ENCODE measurements around the gene HTR3A. TPM values are rescaled to one million over a fixed set of nuclear protein-coding genes. Genes with fewer than 3 reads are reported as not detected.
"Not testable (repeated sequence)": the region's sequence is repeated elsewhere in the genome, so short reads cannot be mapped to it uniquely, and the experiment has no call there.

The HTR3A gene
- total and polyA plus RNA-seq, 7 experiments from 2014 or later: not detected

- H3K4me3 Mint-ChIP-seq: no peak overlapping the region
- CTCF ChIA-PET: no interaction called here
- no peaks in the 10 kb centered on the region for H3K36me3 Mint-ChIP-seq
Measured at GRCh38 chr11:113935858-113936257, 39.0 kb upstream of the HTR3A start.

GRCh38 chr11:113937918-113938317 lies 37.0 kb upstream of the HTR3A start:
- H3K36me3 ChIP-seq (ENCODE audit: control insufficient read depth in 2 of 3, insufficient read depth in 3 of 3, low read length in 3 of 3): no peaks in the 10 kb centered on the region
- no peak overlapping the region for H3K4me3 ChIP-seq (ENCODE audit: low read length)
- ChIA-PET CTCF (no interaction called here), POLR2A (no interaction called here)
- Mint-ChIP-seq H3K9me3 (peaks cover 0 to 2% (median 0%) of the 10 kb centered on the region in 11 donors), H3K36me3 (no peaks in the 10 kb centered on the region), H3K27ac (no peak overlapping the region), H3K4me1 (peaks cover 0 to 2% (median 0%) of the 10 kb centered on the region in 7 donors), H3K4me3 (no peak overlapping the region), H3K27me3 (peaks cover 3 to 16% (median 8%) of the 10 kb centered on the region in 5 donors)
- ATAC-seq (no peak), DNase-seq (no peak)
- no peaks in the 10 kb centered on the region for H3K9me3 ChIP-seq (ENCODE audit: control insufficient read depth in 2 of 3, low read length in 3 of 3)
- intact Hi-C loops (cut with micrococcal nuclease): no loop called here
- no peaks in the 10 kb centered on the region for H3K27me3 ChIP-seq (ENCODE audit: control insufficient read depth in 2 of 2, insufficient read depth in 2 of 2, low read length in 2 of 2)
- no peaks in the 10 kb centered on the region for H3K4me1 ChIP-seq (ENCODE audit: control insufficient read depth in 2 of 2, insufficient read depth in 2 of 2, low read length in 2 of 2)
- H3K27ac ChIP-seq (ENCODE audit: low read depth, low read length): no peak overlapping the region

More at GRCh38 chr11:113935858-113936257, 39.0 kb upstream of the HTR3A start:
- Mint-ChIP-seq H3K27ac (no peak overlapping the region), H3K9me3 (peaks cover 0 to 2% (median 0%) of the 10 kb centered on the region in 11 donors), H3K27me3 (peaks cover 3 to 26% (median 8%) of the 10 kb centered on the region in 5 donors), H3K4me1 (peaks cover 0 to 2% (median 0%) of the 10 kb centered on the region in 7 donors)
- Histone ChIP-seq H3K36me3 (ENCODE audit: control insufficient read depth in 2 of 3, insufficient read depth in 3 of 3, low read length in 3 of 3) (no peaks in the 10 kb centered on the region), H3K27ac (ENCODE audit: low read depth, low read length) (no peak overlapping the region), H3K4me1 (ENCODE audit: control insufficient read depth in 2 of 2, insufficient read depth in 2 of 2, low read length in 2 of 2) (no peaks in the 10 kb centered on the region), H3K27me3 (ENCODE audit: control insufficient read depth in 2 of 2, insufficient read depth in 2 of 2, low read length in 2 of 2) (no peaks in the 10 kb centered on the region), H3K4me3 (ENCODE audit: low read length) (no peak overlapping the region), H3K9me3 (ENCODE audit: control insufficient read depth in 2 of 3, low read length in 3 of 3) (no peaks in the 10 kb centered on the region)
- intact Hi-C loops (cut with micrococcal nuclease): no loop called here
- no peak for DNase-seq
- ATAC-seq: no peak
- POLR2A ChIA-PET: no interaction called here

GRCh38 chr11:113942256-113942655 lies 32.7 kb upstream of the HTR3A start:
- H3K27me3 ChIP-seq (ENCODE audit: control insufficient read depth in 2 of 2, insufficient read depth in 2 of 2, low read length in 2 of 2): no peaks in the 10 kb centered on the region
- H3K9me3 ChIP-seq (ENCODE audit: control insufficient read depth in 2 of 3, low read length in 3 of 3): no peaks in the 10 kb centered on the region
- Mint-ChIP-seq H3K4me1 (peaks cover 0 to 2% (median 0%) of the 10 kb centered on the region in 7 donors), H3K27me3 (peaks cover 0 to 14% (median 0%) of the 10 kb centered on the region in 5 donors), H3K9me3 (peaks cover 0 to 2% (median 0%) of the 10 kb centered on the region in 11 donors), H3K27ac (no peak overlapping the region), H3K4me3 (no peak overlapping the region), H3K36me3 (no peaks in the 10 kb centered on the region)
- intact Hi-C loops (cut with micrococcal nuclease): no loop called here
- no peak overlapping the region for H3K4me3 ChIP-seq (ENCODE audit: low read length)
- no peak overlapping the region for H3K27ac ChIP-seq (ENCODE audit: low read depth, low read length)
- H3K4me1 ChIP-seq (ENCODE audit: control insufficient read depth in 2 of 2, insufficient read depth in 2 of 2, low read length in 2 of 2): no peaks in the 10 kb centered on the region
- POLR2A ChIA-PET: no interaction called here
- ATAC-seq (no peak), DNase-seq (no peak)
- CTCF ChIA-PET: no interaction called here
- H3K36me3 ChIP-seq (ENCODE audit: control insufficient read depth in 2 of 3, insufficient read depth in 3 of 3, low read length in 3 of 3): no peaks in the 10 kb centered on the region

- H3K4me1 Mint-ChIP-seq; H3K9me3 ChIP-seq (ENCODE audit: control insufficient read depth in 2 of 3, low read length in 3 of 3); intact Hi-C loops (cut with micrococcal nuclease); H3K4me3 ChIP-seq (ENCODE audit: low read length); H3K4me3 Mint-ChIP-seq; H3K4me1 ChIP-seq (ENCODE audit: control insufficient read depth in 2 of 2, insufficient read depth in 2 of 2, low read length in 2 of 2); H3K27ac ChIP-seq (ENCODE audit: low read depth, low read length); H3K36me3 Mint-ChIP-seq; DNase-seq; H3K27me3 ChIP-seq (ENCODE audit: control insufficient read depth in 2 of 2, insufficient read depth in 2 of 2, low read length in 2 of 2); ATAC-seq; H3K36me3 ChIP-seq (ENCODE audit: control insufficient read depth in 2 of 3, insufficient read depth in 3 of 3, low read length in 3 of 3); H3K27ac Mint-ChIP-seq; POLR2A ChIA-PET; H3K9me3 Mint-ChIP-seq: not testable (repeated sequence)
- CTCF ChIA-PET: interaction anchor here (0.6 kb wide), 1 partner anchor 387 kb away, joined by 3 read pairs; no protein-coding TSS in a partner anchor
- H3K27me3 Mint-ChIP-seq: peaks cover 0 to 21% (median 8%) of the 10 kb centered on the region in 5 donors
Measured at GRCh38 chr11:113946162-113946561, 28.7 kb upstream of the HTR3A start.

- H3K9me3 Mint-ChIP-seq: no peaks in the 10 kb centered on the region
- no peak for ATAC-seq
- no peak overlapping the region for H3K4me3 ChIP-seq (ENCODE audit: low read length)
- ChIA-PET CTCF (no interaction called here), POLR2A (no interaction called here)
- no peaks in the 10 kb centered on the region for H3K4me1 ChIP-seq (ENCODE audit: control insufficient read depth in 2 of 2, insufficient read depth in 2 of 2, low read length in 2 of 2)
- H3K27ac ChIP-seq (ENCODE audit: low read depth, low read length): no peak overlapping the region
- H3K36me3 ChIP-seq (ENCODE audit: control insufficient read depth in 2 of 3, insufficient read depth in 3 of 3, low read length in 3 of 3): no peaks in the 10 kb centered on the region
- H3K4me3 Mint-ChIP-seq: no peak overlapping the region
- intact Hi-C loops (cut with micrococcal nuclease): no loop called here
- peaks cover 6 to 34% (median 21%) of the 10 kb centered on the region in 5 donors for H3K27me3 Mint-ChIP-seq
- no peaks in the 10 kb centered on the region for H3K36me3 Mint-ChIP-seq
- H3K9me3 ChIP-seq (ENCODE audit: control insufficient read depth in 2 of 3, low read length in 3 of 3): no peaks in the 10 kb centered on the region
- H3K27ac Mint-ChIP-seq: no peak overlapping the region
- DNase-seq: no peak
- no peaks in the 10 kb centered on the region for H3K27me3 ChIP-seq (ENCODE audit: control insufficient read depth in 2 of 2, insufficient read depth in 2 of 2, low read length in 2 of 2)
- peaks cover 0 to 6% (median 0%) of the 10 kb centered on the region in 7 donors for H3K4me1 Mint-ChIP-seq
Measured at GRCh38 chr11:113947994-113948393, 26.9 kb upstream of the HTR3A start.

GRCh38 chr11:113949891-113950290 lies 25.0 kb upstream of the HTR3A start:
- H3K27me3 ChIP-seq (ENCODE audit: control insufficient read depth in 2 of 2, insufficient read depth in 2 of 2, low read length in 2 of 2): no peaks in the 10 kb centered on the region
- no peak for ATAC-seq
- Mint-ChIP-seq H3K27ac (no peak overlapping the region), H3K9me3 (no peaks in the 10 kb centered on the region), H3K27me3 (peaks cover 12 to 44% (median 29%) of the 10 kb centered on the region in 5 donors), H3K36me3 (no peaks in the 10 kb centered on the region), H3K4me3 (no peak overlapping the region), H3K4me1 (peaks cover 0 to 6% (median 0%) of the 10 kb centered on the region in 7 donors)
- no peaks in the 10 kb centered on the region for H3K4me1 ChIP-seq (ENCODE audit: control insufficient read depth in 2 of 2, insufficient read depth in 2 of 2, low read length in 2 of 2)
- ChIA-PET POLR2A (no interaction called here), CTCF (no interaction called here)
- H3K36me3 ChIP-seq (ENCODE audit: control insufficient read depth in 2 of 3, insufficient read depth in 3 of 3, low read length in 3 of 3): no peaks in the 10 kb centered on the region
- H3K9me3 ChIP-seq (ENCODE audit: control insufficient read depth in 2 of 3, low read length in 3 of 3): no peaks in the 10 kb centered on the region
- no peak for DNase-seq
- intact Hi-C loops (cut with micrococcal nuclease): no loop called here
- H3K27ac ChIP-seq (ENCODE audit: low read depth, low read length): no peak overlapping the region
- H3K4me3 ChIP-seq (ENCODE audit: low read length): no peak overlapping the region

GRCh38 chr11:113951537-113951936 lies 23.4 kb upstream of the HTR3A start:
- DNase-seq (no peak), ATAC-seq (no peak)
- Histone ChIP-seq H3K27me3 (ENCODE audit: control insufficient read depth in 2 of 2, insufficient read depth in 2 of 2, low read length in 2 of 2) (no peaks in the 10 kb centered on the region), H3K9me3 (ENCODE audit: control insufficient read depth in 2 of 3, low read length in 3 of 3) (no peaks in the 10 kb centered on the region), H3K4me3 (ENCODE audit: low read length) (no peak overlapping the region), H3K27ac (ENCODE audit: low read depth, low read length) (no peak overlapping the region), H3K36me3 (ENCODE audit: control insufficient read depth in 2 of 3, insufficient read depth in 3 of 3, low read length in 3 of 3) (no peaks in the 10 kb centered on the region), H3K4me1 (ENCODE audit: control insufficient read depth in 2 of 2, insufficient read depth in 2 of 2, low read length in 2 of 2) (no peaks in the 10 kb centered on the region)
- intact Hi-C loops (cut with micrococcal nuclease): no loop called here
- Mint-ChIP-seq H3K27me3 (peaks cover 12 to 34% (median 27%) of the 10 kb centered on the region in 5 donors), H3K27ac (no peak overlapping the region), H3K4me3 (no peak overlapping the region), H3K36me3 (no peaks in the 10 kb centered on the region), H3K9me3 (no peaks in the 10 kb centered on the region), H3K4me1 (peaks cover 0 to 4% (median 0%) of the 10 kb centered on the region in 7 donors)
- CTCF ChIA-PET: no interaction called here
- POLR2A ChIA-PET: no interaction called here
